Measurements from ENCODE around the gene PAFAH1B2. TPM values are rescaled to one million over a fixed set of nuclear protein-coding genes. Genes with fewer than 3 reads are reported as not detected.
"Not testable (repeated sequence)": the region's sequence is repeated elsewhere in the genome, so short reads cannot be mapped to it uniquely, and the experiment has no call there.

Gene PAFAH1B2
- polyA plus RNA-seq, 1 experiment = 51.2 TPM

GRCh38 chr11:117205211-117205818, 61.2 kb downstream of the PAFAH1B2 start:
- no peak overlapping the region for H3K4me3 ChIP-seq (ENCODE audit: low read depth, low read length)
- POLR2A ChIA-PET = no interaction called here

DNA sequence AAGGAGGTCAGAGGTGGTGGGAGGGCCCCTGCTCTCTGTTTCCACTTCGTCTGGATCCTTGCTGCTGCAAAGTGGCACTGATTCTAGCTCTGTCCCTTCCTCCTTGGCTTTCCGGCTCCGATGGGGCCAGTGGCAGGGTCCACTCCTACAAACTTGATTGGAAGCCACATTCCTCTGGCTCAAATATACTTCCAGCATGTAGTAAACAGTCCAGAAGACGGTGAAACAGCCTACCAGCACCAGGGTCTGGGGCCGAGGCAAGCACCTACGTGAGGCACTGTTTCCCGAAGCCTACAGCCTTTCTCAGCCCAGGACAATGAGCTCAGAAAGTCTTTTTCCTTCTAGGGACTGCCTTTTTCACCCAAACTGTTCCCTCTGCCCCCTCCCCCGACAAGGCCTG, 62.0 kb downstream of the PAFAH1B2 start:
- DNase-seq (ENCODE audit: low read depth); H3K4me3 ChIP-seq (ENCODE audit: low read depth, low read length): not testable (repeated sequence)
- CTCF ChIA-PET = interaction anchor here (0.6 to 1.5 kb wide), 3 partner anchors 13 to 345 kb away, joined by 3 to 6 read pairs (median 4); no protein-coding TSS in a partner anchor

More at GRCh38 chr11:117205211-117205818, 61.2 kb downstream of the PAFAH1B2 start:
- no peak for TF ChIP-seq CTCF (IDR thresholded peaks at IDR 0.05; ENCODE audit: insufficient read depth, low read depth, low read length)
- Histone ChIP-seq H3K36me3 (ENCODE audit: control insufficient read depth, insufficient read depth, low read length) (peaks cover 29% of the 10 kb centered on the region), H3K27me3 (ENCODE audit: control insufficient read depth, insufficient read depth, low read length) (no peaks in the 10 kb centered on the region)
- DNase-seq (ENCODE audit: low read depth) = no peak
- CTCF ChIA-PET = interaction anchor here (0.6 to 1.5 kb wide), 5 partner anchors 11 to 344 kb away, joined by 3 to 6 read pairs (median 3); no protein-coding TSS in a partner anchor

GRCh38 chr11:117206859-117207258, 62.8 kb downstream of the PAFAH1B2 start:
- H3K27me3 ChIP-seq (ENCODE audit: control insufficient read depth, insufficient read depth, low read length); H3K4me3 ChIP-seq (ENCODE audit: low read depth, low read length); POLR2A ChIA-PET; DNase-seq (ENCODE audit: low read depth); CTCF ChIA-PET: not testable (repeated sequence)
- peaks cover 27% of the 10 kb centered on the region for H3K36me3 ChIP-seq (ENCODE audit: control insufficient read depth, insufficient read depth, low read length)

More for the DNA sequence above, 62.0 kb downstream of the PAFAH1B2 start:
- H3K27me3 ChIP-seq (ENCODE audit: control insufficient read depth, insufficient read depth, low read length); POLR2A ChIA-PET: not testable (repeated sequence)
- peaks cover 27% of the 10 kb centered on the region for H3K36me3 ChIP-seq (ENCODE audit: control insufficient read depth, insufficient read depth, low read length)

- H3K27me3 ChIP-seq (ENCODE audit: control insufficient read depth, insufficient read depth, low read length); CTCF ChIA-PET: not testable (repeated sequence)
Measured at GRCh38 chr11:117207481-117207880, 63.4 kb downstream of the PAFAH1B2 start.

GRCh38 chr11:117208710-117209109, 64.6 kb downstream of the PAFAH1B2 start:
- H3K36me3 ChIP-seq (ENCODE audit: control insufficient read depth, insufficient read depth, low read length) = peaks cover 15% of the 10 kb centered on the region
- CTCF ChIA-PET; H3K4me3 ChIP-seq (ENCODE audit: low read depth, low read length); H3K27me3 ChIP-seq (ENCODE audit: control insufficient read depth, insufficient read depth, low read length); DNase-seq (ENCODE audit: low read depth); POLR2A ChIA-PET: not testable (repeated sequence)

More at GRCh38 chr11:117207481-117207880, 63.4 kb downstream of the PAFAH1B2 start:
- POLR2A ChIA-PET; H3K4me3 ChIP-seq (ENCODE audit: low read depth, low read length); DNase-seq (ENCODE audit: low read depth): not testable (repeated sequence)
- peaks cover 22% of the 10 kb centered on the region for H3K36me3 ChIP-seq (ENCODE audit: control insufficient read depth, insufficient read depth, low read length)

DNA sequence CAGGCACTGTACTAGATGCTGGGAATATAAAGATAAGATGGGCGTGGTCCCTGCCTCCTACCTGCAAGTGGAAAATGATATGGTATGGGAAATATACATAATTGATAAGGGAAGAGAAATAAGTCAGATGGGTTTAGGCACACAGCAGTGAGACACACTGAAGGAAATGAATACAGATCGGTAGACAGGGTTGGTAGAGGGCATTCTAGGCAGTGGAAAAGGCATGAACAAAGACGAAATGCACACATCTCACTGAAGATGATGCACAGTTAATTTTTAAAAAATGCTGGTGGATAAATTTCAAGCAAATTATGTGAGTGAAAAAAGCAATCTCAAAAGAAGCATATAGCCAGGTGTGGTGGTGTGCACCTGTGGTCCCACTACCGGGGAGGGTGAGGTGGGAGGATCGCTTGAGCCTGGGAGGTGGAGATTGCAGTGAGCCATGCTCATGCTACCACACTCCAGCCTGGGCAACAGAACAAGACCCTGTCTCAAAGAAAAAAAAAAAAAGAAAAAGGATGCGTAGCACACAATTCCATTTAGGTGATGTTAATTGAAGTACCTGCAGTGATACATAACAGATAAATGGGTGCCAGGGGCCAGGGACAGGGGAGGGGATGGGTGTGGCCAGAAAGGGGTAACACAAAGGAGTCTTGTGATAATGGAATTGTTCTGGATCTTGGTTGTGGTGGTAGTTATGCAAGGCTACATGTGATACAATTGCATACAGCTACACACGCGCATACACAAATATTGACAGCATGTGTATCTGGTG, 65.5 kb downstream of the PAFAH1B2 start:
- POLR2A ChIA-PET; DNase-seq (ENCODE audit: low read depth); CTCF ChIA-PET; H3K27me3 ChIP-seq (ENCODE audit: control insufficient read depth, insufficient read depth, low read length); H3K4me3 ChIP-seq (ENCODE audit: low read depth, low read length): not testable (repeated sequence)
- peaks cover 11% of the 10 kb centered on the region for H3K36me3 ChIP-seq (ENCODE audit: control insufficient read depth, insufficient read depth, low read length)

DNA sequence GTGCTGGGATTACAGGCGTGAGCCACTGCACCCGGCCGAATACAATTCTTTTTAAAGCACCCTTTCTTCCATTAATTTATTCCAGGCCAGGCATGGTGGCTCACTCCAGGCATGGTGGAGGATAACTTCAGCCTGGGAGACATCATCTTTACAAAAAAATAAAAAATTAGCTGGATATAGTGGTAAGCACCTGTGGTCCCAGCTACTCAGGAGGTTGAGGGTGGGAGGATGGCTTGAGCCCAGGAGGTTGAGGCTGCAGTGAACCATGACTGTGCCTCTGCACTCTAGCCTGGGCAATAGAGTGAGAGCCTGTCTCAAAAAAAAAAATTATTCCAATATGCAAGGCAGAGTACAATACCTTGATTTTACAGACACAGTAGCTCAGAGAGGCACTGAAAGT, 66.5 kb downstream of the PAFAH1B2 start:
- ChIA-PET CTCF (interaction anchor here (0.7 to 2.0 kb wide), 4 partner anchors 9 to 65 kb away, joined by 4 to 11 read pairs (median 6); no protein-coding TSS in a partner anchor), POLR2A (interaction anchor here (0.8 kb wide), 1 partner anchor 31 kb away, joined by 4 read pairs; no protein-coding TSS in a partner anchor)
- H3K27me3 ChIP-seq (ENCODE audit: control insufficient read depth, insufficient read depth, low read length) = no peaks in the 10 kb centered on the region

More for the DNA sequence above, 66.5 kb downstream of the PAFAH1B2 start:
- peaks cover 9% of the 10 kb centered on the region for H3K36me3 ChIP-seq (ENCODE audit: control insufficient read depth, insufficient read depth, low read length)
- no peak for TF ChIP-seq CTCF (IDR thresholded peaks at IDR 0.05; ENCODE audit: insufficient read depth, low read depth, low read length)
- DNase-seq (ENCODE audit: low read depth) = no peak
- H3K4me3 ChIP-seq (ENCODE audit: low read depth, low read length) = no peak overlapping the region
